PFSK-1 (cell line): ENCODE results near the gene MYO7A.

Experiments
- FOXP2 ChIP-seq: optimal IDR thresholded peaks from 2 replicates; pipeline ENCODE3; 2011; ENCODE audit warnings: borderline replicate concordance, control low read depth, inconsistent platforms; ENCODE audit not compliant: insufficient read depth; ENCODE audit errors: extremely low read length, extremely low read depth
- POLR2AphosphoS5 ChIP-seq: IDR thresholded peaks from 2 replicates; pipeline ENCODE4 v1.6.1; 2012; ENCODE audit warnings: low read depth, mild to moderate bottlenecking, control low read depth, low read length, moderate library complexity
- SIN3A ChIP-seq: IDR thresholded peaks from 2 replicates; pipeline ENCODE4 v1.6.1; 2012; ENCODE audit warnings: mild to moderate bottlenecking, low read length, moderate library complexity, borderline replicate concordance; ENCODE audit not compliant: insufficient read depth
- TAF1 ChIP-seq: IDR thresholded peaks from 2 replicates; pipeline ENCODE4 v1.6.1; 2012; ENCODE audit warnings: low read length, control low read depth, borderline replicate concordance; ENCODE audit not compliant: insufficient read depth
- TF ChIP-seq, protein P1 (sequence below), 2 experiments: IDR thresholded peaks; 2 replicates each; pipeline versions ENCODE4 v1.6.1 to v1.8.0; 2011 to 2012; ENCODE audit warnings: low read depth in 2 of 2, low read length in 2 of 2, control low read depth in 1 of 2, inconsistent platforms in 1 of 2, mild to moderate bottlenecking in 1 of 2, moderate library complexity in 1 of 2; ENCODE audit not compliant: insufficient read depth in 1 of 2

Gene MYO7A

GRCh38 chr11:77201991-77202841, 74.2 kb downstream of the MYO7A start:
- TF ChIP-seq, protein P1, sequence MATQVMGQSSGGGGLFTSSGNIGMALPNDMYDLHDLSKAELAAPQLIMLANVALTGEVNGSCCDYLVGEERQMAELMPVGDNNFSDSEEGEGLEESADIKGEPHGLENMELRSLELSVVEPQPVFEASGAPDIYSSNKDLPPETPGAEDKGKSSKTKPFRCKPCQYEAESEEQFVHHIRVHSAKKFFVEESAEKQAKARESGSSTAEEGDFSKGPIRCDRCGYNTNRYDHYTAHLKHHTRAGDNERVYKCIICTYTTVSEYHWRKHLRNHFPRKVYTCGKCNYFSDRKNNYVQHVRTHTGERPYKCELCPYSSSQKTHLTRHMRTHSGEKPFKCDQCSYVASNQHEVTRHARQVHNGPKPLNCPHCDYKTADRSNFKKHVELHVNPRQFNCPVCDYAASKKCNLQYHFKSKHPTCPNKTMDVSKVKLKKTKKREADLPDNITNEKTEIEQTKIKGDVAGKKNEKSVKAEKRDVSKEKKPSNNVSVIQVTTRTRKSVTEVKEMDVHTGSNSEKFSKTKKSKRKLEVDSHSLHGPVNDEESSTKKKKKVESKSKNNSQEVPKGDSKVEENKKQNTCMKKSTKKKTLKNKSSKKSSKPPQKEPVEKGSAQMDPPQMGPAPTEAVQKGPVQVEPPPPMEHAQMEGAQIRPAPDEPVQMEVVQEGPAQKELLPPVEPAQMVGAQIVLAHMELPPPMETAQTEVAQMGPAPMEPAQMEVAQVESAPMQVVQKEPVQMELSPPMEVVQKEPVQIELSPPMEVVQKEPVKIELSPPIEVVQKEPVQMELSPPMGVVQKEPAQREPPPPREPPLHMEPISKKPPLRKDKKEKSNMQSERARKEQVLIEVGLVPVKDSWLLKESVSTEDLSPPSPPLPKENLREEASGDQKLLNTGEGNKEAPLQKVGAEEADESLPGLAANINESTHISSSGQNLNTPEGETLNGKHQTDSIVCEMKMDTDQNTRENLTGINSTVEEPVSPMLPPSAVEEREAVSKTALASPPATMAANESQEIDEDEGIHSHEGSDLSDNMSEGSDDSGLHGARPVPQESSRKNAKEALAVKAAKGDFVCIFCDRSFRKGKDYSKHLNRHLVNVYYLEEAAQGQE (IDR thresholded peaks at IDR 0.05; ENCODE audit: insufficient read depth in 1 of 2, low read depth in 2 of 2, low read length in 2 of 2): no peak
- TF ChIP-seq POLR2AphosphoS5 (no peak), SIN3A (no peak), TAF1 (no peak), FOXP2 (no peak)

- TF ChIP-seq, protein P1 (IDR thresholded peaks at IDR 0.05; ENCODE audit: insufficient read depth in 1 of 2, low read depth in 2 of 2, low read length in 2 of 2): no peak
- no peak for TF ChIP-seq TAF1
Measured at GRCh38 chr11:77202941-77203900, 75.2 kb downstream of the MYO7A start.

DNA sequence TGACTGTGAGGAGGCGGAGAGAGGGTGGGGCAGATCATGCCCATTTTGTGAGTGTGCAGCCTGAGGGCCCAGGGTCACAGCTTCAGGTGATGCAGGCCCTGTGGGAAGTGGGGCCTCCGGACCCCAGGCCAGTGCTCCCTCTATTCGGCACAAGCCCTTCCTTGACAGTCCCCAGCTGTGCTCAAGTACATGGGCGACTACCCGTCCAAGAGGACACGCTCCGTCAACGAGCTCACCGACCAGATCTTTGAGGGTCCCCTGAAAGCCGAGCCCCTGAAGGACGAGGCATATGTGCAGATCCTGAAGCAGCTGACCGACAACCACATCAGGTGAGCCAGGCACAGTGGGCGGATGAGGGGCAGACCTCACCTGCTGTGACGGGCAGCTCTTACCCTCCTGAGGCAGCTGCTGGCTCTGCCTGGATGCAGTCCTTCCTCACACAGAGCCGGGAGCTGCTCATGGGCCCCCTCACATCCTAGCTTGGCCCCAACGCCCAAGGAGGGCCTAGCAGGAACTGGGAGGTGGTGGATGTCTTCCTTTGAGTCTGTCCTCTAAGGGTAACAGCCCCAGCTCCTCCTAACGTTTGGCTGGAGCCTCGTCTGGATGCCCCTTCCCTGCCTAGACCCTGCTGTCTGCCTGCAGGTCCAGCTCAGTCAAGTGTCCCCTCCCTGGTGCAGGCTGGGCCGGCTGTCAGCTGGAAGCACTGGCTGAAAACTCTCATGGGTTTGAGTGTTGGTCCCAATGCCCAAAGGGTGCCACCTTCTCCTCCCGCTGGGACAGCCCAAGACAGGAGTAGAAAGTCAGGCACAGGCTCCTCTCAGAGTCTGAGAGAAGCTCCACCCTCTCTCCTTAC, 76.1 kb downstream of the MYO7A start:
- TF ChIP-seq, protein P1 (IDR thresholded peaks at IDR 0.05; ENCODE audit: insufficient read depth in 1 of 2, low read depth in 2 of 2, low read length in 2 of 2): no peak
- TF ChIP-seq FOXP2 (no peak), TAF1 (no peak), POLR2AphosphoS5 (no peak), SIN3A (no peak)

- TF ChIP-seq POLR2AphosphoS5 (no peak), TAF1 (no peak), SIN3A (no peak), FOXP2 (no peak)
- TF ChIP-seq, protein P1 (IDR thresholded peaks at IDR 0.05; ENCODE audit: insufficient read depth in 1 of 2, low read depth in 2 of 2, low read length in 2 of 2): no peak
Measured at GRCh38 chr11:77204754-77205466, 76.9 kb downstream of the MYO7A start.
